Stimulated activated memory B cell treated with anti-CD40 and anti-IgM and Interleukin-4, amounts not matched to agents 10 μg/mL and 1 μg/mL and 100 μg/mL, for 72 hours (primary cell): ENCODE measurements around the gene ATXN10.

Source experiments
- ATAC-seq: fragments of 150-1000 bp; cut with Tn5 transposase; 2 replicates; pipeline ENCODE4 v1.10.0; 2021
- H3K27ac Mint-ChIP-seq: one replicate; pipeline ENCODE4 v1.8.0; 2022; ENCODE audit warnings: mild to moderate bottlenecking, mixed read lengths
- H3K27me3 Mint-ChIP-seq: one replicate; pipeline ENCODE4 v1.8.0; 2022; ENCODE audit warnings: mixed read lengths
- H3K36me3 Mint-ChIP-seq: one replicate; pipeline ENCODE4 v1.8.0; 2022; ENCODE audit warnings: mixed read lengths
- H3K4me1 Mint-ChIP-seq: one replicate; pipeline ENCODE4 v1.8.0; 2022; ENCODE audit warnings: mixed read lengths
- H3K4me3 Mint-ChIP-seq: one replicate; pipeline ENCODE4 v1.8.0; 2022; ENCODE audit warnings: mild to moderate bottlenecking, moderate library complexity, mixed read lengths
- H3K9me3 Mint-ChIP-seq: one replicate; pipeline ENCODE4 v1.8.0; 2022; ENCODE audit warnings: mixed read lengths

The ATXN10 gene

DNA sequence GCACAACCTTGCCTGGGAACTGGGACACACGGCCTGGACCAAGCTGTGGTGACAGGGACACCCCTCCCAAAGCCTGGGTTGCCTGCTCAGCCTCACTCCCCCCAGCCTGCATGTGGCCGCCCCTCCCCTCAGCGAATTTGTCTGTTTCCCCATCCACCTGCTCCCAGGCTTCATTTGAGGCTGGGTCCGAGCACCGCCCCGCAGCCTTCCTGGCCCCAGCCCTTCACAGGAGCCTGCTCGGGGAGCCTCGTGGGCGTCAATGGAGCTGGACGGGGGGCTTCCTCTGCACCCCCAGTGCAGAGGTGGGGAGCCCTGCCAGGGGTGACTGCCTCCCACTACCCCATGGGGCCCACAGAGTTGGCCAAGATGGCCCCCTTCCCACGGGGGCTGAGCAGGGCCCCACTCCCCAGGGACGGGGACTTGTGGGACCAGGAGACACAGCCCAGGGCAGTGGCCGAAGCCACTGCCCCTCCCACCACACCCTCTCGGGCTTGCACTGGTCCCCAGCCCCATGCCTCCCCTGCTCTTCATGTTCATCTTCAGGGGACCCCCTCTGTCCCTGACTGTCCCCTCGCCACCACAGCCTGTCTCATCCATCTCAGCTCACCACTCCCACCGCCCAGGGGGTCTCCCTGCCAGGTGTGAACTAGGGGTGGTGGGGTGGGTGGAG, 213.7 kb downstream of the ATXN10 start:
- Mint-ChIP-seq H3K4me3 (no peak overlapping the region), H3K4me1 (no peaks in the 10 kb centered on the region), H3K36me3 (no peaks in the 10 kb centered on the region), H3K27me3 (peaks cover 93% of the 10 kb centered on the region), H3K27ac (no peak overlapping the region), H3K9me3 (peaks cover 4% of the 10 kb centered on the region)
- ATAC-seq = peak; percentile 18

DNA sequence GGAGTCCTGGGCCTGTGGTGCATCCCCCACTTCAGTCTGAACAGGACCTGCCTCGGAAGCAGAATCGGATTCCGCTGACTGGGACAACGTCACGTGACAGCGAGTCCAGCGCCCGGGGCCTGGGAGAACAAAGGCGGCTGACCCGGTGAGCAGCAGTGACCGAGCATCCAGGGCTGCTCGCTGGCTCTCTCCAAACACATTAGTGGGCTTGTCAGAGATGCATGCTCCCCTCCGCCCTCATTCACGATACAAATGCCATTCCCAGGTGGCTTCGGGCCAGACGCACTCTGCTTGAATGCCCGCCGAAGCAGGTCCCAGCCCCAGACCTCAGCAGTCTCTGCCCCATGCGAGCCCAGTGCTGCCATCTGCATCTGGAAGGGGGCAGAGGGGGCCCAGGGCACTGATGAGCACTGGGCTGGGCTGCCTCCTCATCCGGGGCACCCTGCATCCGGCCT, 214.3 kb downstream of the ATXN10 start:
- H3K27ac Mint-ChIP-seq = no peak overlapping the region
- peaks cover 4% of the 10 kb centered on the region for H3K9me3 Mint-ChIP-seq
- H3K4me3 Mint-ChIP-seq = no peak overlapping the region
- no peaks in the 10 kb centered on the region for H3K36me3 Mint-ChIP-seq
- H3K4me1 Mint-ChIP-seq = no peaks in the 10 kb centered on the region
- peaks cover 86% of the 10 kb centered on the region for H3K27me3 Mint-ChIP-seq
- no peak for ATAC-seq

DNA sequence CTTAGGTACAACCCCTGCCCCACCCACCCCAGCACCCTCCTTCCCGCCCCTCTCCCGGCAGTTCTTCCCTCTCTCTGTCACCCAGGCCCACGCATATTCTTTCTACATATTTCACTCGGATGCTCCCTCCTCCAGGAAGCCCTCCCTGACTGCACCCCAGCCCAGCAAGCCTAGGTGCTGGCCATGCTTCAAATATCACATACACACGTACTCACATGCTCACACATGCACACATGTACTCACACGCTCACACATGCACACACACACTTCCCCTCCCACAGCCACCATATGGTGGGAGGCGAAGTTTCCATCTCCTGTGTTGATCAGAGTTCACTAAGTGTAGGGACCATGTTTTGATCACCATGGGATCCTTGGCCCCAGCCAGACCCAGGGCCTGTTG, 214.9 kb downstream of the ATXN10 start:
- Mint-ChIP-seq H3K4me3 (no peak overlapping the region), H3K27me3 (peaks cover 81% of the 10 kb centered on the region), H3K4me1 (no peaks in the 10 kb centered on the region), H3K27ac (no peak overlapping the region), H3K36me3 (no peaks in the 10 kb centered on the region), H3K9me3 (peaks cover 4% of the 10 kb centered on the region)
- no peak for ATAC-seq

DNA sequence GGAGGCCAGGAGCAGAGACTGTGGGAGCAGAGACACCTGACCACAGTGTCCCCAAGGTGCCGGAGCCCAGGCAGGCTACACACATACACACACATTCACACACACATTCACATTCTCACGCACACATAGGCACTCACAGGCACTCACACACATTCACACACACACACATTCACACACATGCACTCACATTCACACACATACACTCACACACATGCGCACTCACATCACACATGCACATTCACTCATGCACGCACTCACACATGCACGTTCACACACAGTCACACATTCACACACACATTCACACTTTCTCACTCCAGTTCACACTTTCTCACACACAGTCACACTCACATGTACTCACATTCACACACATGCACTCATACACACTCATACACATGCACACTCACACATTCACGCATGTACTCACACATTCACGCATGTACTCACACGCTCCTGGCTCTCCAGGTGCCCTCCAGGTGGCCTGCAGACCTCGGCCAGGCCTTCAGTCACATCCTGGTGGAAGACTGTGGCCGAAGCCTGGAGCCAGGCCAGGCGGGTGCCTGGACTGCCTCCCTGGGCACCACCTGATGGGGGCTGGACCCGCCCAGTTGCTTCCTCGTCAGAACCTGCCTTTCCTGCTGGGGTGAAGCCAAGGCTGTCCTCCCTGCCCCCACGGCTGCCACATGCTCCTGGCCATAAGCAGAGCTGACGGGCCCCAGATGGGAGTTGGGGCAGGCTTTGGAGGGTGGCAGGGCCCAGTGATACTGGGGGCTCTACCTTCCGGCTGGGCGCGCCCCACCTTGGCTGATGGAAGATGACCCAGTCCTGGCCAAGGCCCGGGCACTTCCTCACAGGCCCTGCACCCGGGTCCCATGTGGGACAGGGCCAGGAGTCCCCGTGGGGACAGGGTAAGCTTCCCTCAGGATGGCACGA, 215.8 kb downstream of the ATXN10 start:
- no peak for ATAC-seq
- peaks cover 4% of the 10 kb centered on the region for H3K9me3 Mint-ChIP-seq
- H3K27ac Mint-ChIP-seq = no peak overlapping the region
- H3K4me1 Mint-ChIP-seq = no peaks in the 10 kb centered on the region
- H3K36me3 Mint-ChIP-seq = no peaks in the 10 kb centered on the region
- no peak overlapping the region for H3K4me3 Mint-ChIP-seq
- peaks cover 73% of the 10 kb centered on the region for H3K27me3 Mint-ChIP-seq

DNA sequence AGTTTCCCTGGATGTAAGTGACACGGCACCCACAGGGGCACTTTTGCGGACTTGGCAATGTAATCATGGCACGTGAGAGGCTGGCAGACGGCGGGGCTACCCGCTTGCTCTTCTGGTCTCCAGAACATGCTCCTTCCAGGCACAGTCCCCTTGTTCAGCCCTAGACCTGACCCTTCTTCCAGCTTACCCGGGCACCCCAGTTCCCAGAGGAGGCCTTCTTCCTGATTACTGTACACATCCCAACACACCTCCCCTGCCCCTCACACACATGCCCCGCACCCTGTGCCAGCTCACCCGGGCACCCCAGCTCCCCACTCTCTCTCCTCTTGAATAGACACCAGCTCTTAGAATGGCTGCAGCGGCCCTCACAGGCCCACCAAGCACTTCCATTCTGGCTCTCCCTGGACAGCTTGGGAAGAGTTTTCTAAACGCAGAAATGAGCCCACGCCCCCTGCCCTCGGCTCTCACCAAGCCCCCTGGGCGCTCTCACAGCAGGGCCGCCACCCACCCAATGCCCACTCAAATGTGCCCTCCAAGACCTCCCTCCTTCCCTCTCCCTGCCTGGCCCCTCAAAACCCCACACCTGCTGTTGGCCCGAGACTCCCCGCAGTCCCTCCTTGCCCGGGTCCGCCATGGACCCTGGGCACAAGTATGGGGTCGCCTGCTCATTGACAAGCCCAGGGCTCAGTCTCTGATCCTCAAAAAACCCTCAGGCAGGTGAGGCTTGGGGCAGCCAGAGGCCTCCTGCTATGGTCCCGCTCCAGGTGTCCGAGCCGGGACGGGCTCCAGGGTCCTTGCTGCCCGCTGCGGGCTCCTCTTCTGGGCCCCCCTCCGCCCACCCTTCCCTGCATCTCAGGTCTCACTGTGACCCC, 216.8 kb downstream of the ATXN10 start:
- Mint-ChIP-seq H3K36me3 (no peaks in the 10 kb centered on the region), H3K27ac (no peak overlapping the region), H3K4me3 (no peak overlapping the region), H3K27me3 (peaks cover 73% of the 10 kb centered on the region), H3K4me1 (no peaks in the 10 kb centered on the region), H3K9me3 (peaks cover 4% of the 10 kb centered on the region)
- ATAC-seq = no peak

DNA sequence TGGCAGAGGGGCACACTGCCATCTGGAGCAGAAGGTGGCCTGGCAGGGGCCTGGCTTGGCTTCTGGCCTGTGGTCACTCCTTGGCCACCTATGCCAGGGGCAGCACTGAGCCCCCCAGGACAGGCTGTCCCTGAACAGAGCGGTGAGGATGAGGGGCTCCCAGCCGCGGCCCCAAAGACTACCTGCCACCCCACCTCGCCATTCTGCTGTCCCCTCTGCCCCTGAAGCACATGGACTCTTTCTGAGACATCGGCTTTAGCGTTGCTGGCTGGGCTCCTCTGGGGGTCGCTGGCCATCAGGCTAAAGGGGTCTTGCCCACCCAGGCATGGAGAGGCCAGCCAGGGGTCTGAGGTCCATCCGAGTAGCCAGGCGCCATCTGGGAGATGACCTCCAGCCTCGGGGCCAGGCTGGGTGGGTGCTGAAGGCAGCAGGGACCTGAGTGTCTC, 217.5 kb downstream of the ATXN10 start:
- peaks cover 4% of the 10 kb centered on the region for H3K9me3 Mint-ChIP-seq
- H3K27me3 Mint-ChIP-seq = peaks cover 71% of the 10 kb centered on the region
- no peak overlapping the region for H3K27ac Mint-ChIP-seq
- H3K4me3 Mint-ChIP-seq = no peak overlapping the region
- no peaks in the 10 kb centered on the region for H3K36me3 Mint-ChIP-seq
- H3K4me1 Mint-ChIP-seq = no peaks in the 10 kb centered on the region
- ATAC-seq = no peak

DNA sequence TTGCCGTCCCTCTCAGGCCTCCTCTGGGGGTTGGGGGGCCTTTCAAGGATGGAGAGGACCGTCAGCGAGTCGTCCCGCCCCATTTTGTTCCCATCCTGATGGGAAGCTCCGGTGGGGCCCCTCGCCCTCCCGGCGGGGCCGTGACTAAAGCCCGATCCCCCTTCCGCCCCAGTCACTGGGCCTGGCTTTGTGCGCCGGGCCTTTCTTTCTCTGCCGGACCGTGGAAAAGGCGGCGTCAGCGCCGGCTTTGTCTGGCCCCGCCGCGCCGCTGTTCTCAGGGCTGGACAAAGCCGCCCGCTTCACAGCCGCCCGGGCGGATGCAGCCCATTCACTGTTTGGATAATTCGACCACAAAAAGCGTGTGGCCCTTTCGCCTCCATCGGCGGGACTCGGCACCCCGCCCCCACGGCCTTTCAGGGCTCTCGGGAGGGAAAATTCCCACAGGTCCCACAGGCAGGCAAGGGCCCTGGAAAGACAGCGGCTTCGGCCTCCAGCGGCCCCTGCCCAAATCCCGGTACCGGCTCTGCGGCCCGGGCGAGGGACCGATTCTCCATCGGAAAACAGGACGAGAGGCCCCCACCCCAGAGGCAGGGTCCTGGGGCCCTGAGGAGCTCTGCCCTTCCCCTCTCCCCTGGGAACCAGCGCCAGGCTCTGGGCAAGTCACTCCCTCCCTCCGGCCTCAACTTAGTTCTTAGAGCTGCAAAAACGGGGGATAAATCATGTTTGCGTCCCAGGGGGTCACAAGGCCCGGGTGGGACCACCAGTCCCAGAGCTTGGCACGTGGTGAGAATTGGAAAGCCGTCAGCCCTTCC, 218.1 kb downstream of the ATXN10 start:
- H3K9me3 Mint-ChIP-seq = peaks cover 4% of the 10 kb centered on the region
- ATAC-seq = no peak
- H3K4me3 Mint-ChIP-seq = no peak overlapping the region
- H3K4me1 Mint-ChIP-seq = no peaks in the 10 kb centered on the region
- H3K27ac Mint-ChIP-seq = no peak overlapping the region
- H3K36me3 Mint-ChIP-seq = no peaks in the 10 kb centered on the region
- peaks cover 69% of the 10 kb centered on the region for H3K27me3 Mint-ChIP-seq

DNA sequence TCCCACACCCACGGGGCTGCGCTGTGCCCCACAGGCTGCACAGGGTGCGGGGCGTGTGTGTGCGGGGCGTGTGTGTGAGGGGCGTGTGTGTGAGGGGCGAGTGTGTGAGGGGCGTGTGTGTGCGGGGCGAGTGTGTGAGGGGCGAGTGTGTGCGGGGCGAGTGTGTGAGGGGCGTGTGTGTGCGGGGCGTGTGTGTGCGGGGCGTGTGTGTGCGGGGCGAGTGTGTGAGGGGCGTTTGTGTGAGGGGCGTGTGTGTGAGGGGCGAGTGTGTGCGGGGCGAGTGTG, 218.7 kb downstream of the ATXN10 start:
- Mint-ChIP-seq H3K27ac (no peak overlapping the region), H3K9me3 (peaks cover 4% of the 10 kb centered on the region), H3K4me3 (no peak overlapping the region), H3K36me3 (no peaks in the 10 kb centered on the region), H3K4me1 (no peaks in the 10 kb centered on the region), H3K27me3 (peaks cover 69% of the 10 kb centered on the region)
- ATAC-seq = no peak

DNA sequence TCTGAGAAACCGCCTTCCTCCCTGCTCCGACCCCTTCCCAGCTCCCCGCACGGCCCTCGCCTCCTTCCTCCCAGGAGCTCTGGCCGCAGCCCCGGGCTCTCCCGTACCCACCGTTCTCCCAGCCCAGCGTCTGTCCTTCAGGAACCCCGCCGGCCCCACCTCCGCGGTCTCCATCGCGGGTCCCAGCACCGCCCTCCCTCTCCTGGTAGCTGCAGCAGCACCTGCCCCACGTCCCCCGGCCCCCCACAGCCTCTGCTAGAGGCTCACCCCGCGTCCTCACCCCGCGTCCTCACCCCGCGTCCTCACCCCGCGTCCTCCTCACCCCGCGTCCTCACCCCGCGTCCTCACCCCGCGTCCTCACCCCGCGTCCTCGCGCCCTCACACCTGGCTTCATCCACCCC, 219.4 kb downstream of the ATXN10 start:
- H3K9me3 Mint-ChIP-seq = peaks cover 4% of the 10 kb centered on the region
- no peak overlapping the region for H3K4me3 Mint-ChIP-seq
- H3K36me3 Mint-ChIP-seq = no peaks in the 10 kb centered on the region
- peak; percentile 42 for ATAC-seq
- H3K4me1 Mint-ChIP-seq = no peaks in the 10 kb centered on the region
- H3K27me3 Mint-ChIP-seq = peaks cover 69% of the 10 kb centered on the region
- H3K27ac Mint-ChIP-seq = no peak overlapping the region

DNA sequence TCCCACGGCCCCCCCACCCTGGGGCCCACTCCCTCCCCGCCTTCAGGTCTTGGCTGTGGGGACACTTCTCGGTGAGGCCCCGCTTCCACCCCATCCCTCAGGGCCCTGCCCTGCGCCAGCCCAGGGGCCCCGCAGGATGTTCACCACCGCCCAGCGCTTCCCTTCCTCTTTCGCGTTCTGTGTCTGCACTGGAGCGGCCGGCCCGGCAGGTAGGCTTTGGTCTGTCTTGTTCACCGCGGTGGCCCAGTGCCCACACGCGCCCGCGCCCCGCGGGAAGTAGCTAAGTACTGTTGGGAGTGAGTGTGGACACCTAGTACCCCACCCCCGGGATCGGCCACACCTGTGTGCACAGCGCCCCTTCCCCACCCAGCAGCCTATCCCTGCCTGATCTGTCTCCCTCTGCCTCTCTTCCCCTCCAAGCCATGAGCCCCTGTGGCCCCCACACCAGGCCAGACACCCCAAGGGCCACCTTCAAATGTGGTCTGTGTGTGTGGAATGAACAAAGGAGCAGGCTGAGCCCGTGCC, 219.9 kb downstream of the ATXN10 start:
- Mint-ChIP-seq H3K4me1 (no peaks in the 10 kb centered on the region), H3K4me3 (no peak overlapping the region), H3K27ac (no peak overlapping the region), H3K36me3 (no peaks in the 10 kb centered on the region), H3K27me3 (peaks cover 69% of the 10 kb centered on the region), H3K9me3 (peaks cover 4% of the 10 kb centered on the region)
- no peak for ATAC-seq

DNA sequence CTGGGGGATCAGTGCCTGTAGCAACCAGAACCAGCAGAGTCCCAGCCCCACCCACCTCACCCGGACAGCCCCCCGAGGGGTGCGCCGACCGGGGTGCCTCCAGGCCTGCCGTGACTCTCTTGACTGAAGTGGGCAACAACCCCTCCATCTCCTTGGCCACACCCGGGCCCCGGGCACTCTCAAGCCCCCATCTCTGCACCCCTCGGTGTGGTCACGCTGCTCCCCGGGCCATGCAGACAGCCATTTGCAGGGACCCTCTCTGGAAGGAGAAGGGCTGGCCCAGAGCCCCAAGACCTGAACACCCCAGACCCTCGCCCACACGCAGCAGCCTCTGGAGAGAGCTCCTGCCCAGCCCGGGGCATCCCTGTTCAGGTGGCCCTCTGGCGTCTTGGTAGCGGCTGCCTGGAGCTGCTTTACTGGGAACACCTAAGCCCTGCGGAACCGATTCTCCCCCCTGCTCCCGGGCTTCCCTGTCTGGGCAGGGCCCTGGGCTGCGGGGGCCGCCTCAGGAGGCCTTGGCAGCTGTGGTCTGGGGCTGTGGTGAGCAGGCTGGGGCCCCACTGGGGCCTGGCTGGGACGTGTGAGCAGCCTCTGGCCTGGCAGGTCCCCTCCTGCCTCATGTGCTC, 220.5 kb downstream of the ATXN10 start:
- Mint-ChIP-seq H3K36me3 (no peaks in the 10 kb centered on the region), H3K9me3 (peaks cover 4% of the 10 kb centered on the region), H3K4me3 (no peak overlapping the region), H3K27me3 (peaks cover 69% of the 10 kb centered on the region), H3K4me1 (no peaks in the 10 kb centered on the region), H3K27ac (no peak overlapping the region)
- no peak for ATAC-seq

DNA sequence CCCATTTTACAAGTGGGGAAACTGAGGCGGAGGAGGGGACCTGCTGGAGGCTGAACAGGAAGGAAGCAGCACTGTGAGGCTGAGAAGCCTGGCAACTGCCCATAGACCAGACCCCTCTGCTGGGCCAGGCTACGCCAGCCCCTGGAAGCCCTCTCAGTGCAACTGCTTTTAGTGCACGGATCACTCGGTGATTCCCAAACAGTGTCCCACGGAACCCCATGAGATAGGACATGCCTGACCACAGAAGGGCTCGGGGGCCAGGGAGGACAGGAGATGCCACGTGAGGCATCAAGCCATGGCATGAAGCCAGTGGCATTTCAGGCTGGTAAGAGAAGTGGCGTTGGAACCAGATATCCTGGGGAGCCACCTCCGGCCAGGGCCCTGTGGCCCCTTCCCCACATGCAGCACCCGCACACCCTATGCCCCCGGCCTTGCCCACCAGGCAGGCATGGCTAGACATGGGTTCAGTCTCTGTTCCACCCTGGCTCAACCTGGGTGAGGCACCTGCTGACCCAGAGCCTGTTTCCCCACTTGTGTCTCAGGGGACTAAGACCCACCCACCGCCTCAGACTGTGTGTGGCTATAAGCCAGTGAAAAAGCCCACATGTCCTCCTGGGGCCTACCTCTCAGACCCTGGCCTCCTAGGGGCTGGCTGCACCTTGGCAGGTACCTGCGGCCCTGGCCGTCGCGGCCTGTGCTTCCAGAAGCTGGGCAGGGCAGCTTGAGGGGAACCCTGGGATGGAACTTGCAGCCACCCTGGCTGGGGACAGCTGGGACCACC, 221.2 kb downstream of the ATXN10 start:
- no peak overlapping the region for H3K27ac Mint-ChIP-seq
- H3K4me3 Mint-ChIP-seq = no peak overlapping the region
- H3K4me1 Mint-ChIP-seq = no peaks in the 10 kb centered on the region
- no peaks in the 10 kb centered on the region for H3K9me3 Mint-ChIP-seq
- no peak for ATAC-seq
- no peaks in the 10 kb centered on the region for H3K36me3 Mint-ChIP-seq
- H3K27me3 Mint-ChIP-seq = peaks cover 68% of the 10 kb centered on the region

DNA sequence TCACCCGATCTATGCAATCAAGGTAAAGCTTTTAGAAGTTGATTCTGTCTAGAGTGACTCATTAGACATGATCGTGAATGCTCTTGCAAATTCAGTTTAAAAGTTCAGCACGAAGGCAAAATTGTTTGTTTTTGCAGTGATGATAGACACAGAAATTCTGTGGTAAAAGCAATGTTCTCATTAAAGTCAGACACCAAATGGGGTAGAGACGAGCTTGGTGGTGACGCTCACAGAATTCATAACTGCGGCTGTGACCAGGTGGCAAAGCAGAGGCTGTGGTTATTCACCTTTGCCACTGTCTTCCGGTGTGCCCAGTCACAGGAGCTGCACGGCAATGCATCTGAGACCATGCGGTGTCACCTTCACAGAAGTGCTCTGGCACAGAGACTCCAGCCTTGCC, 221.9 kb downstream of the ATXN10 start:
- Mint-ChIP-seq H3K36me3 (no peaks in the 10 kb centered on the region), H3K4me3 (no peak overlapping the region), H3K27me3 (peaks cover 62% of the 10 kb centered on the region), H3K9me3 (no peaks in the 10 kb centered on the region), H3K27ac (no peak overlapping the region), H3K4me1 (no peaks in the 10 kb centered on the region)
- ATAC-seq = no peak
